ENCODE measurements around the gene PCSK4. TPM values are rescaled to one million over a fixed set of nuclear protein-coding genes. Genes with fewer than 3 reads are reported as not detected.

The PCSK4 gene
- total RNA-seq, 1 experiment from 2014 or later: 9.1 TPM

DNA sequence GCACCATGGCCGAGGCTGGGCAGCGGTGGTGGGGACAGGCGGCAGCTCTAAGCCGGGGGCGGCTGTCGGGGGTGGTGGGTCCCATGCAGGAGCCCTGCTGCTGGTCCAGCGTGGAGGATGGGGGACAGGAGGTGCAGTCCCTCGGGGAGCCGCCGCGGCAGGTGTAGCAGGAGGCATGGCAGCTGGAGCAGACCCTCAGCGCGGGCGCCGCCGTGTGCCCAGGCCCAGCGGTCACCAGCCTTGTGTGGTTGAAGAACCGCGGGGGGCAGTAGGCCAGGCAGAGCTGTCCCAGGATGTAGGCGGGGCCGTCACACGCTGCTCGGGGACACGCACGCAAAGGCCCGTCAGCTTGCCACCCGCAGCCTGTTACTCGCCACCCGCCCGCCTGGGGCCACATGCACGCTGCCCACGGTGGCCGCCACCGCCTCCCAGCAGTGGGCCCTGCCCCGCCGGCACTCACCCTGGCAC lies 8.2 kb downstream of the PCSK4 start:
- TF ChIP-seq, protein P1, sequence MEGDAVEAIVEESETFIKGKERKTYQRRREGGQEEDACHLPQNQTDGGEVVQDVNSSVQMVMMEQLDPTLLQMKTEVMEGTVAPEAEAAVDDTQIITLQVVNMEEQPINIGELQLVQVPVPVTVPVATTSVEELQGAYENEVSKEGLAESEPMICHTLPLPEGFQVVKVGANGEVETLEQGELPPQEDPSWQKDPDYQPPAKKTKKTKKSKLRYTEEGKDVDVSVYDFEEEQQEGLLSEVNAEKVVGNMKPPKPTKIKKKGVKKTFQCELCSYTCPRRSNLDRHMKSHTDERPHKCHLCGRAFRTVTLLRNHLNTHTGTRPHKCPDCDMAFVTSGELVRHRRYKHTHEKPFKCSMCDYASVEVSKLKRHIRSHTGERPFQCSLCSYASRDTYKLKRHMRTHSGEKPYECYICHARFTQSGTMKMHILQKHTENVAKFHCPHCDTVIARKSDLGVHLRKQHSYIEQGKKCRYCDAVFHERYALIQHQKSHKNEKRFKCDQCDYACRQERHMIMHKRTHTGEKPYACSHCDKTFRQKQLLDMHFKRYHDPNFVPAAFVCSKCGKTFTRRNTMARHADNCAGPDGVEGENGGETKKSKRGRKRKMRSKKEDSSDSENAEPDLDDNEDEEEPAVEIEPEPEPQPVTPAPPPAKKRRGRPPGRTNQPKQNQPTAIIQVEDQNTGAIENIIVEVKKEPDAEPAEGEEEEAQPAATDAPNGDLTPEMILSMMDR (conservative IDR thresholded peaks at IDR 0.05): no peak
- peaks cover 0 to 9% of the 10 kb centered on the region in 2 experiments; a peak in 2 of 4 replicates for H3K4me1 Mint-ChIP-seq
- WGBS (ENCODE audit: extremely low coverage, insufficient read length, low lambda C conversion rate): no CpG with 5 or more reads among the region's 36 CpGs

More for the DNA sequence above, 8.2 kb downstream of the PCSK4 start:
- Histone ChIP-seq H3K27ac (ENCODE audit: insufficient read length, low read depth, low read length) (no peak overlapping the region), H3T11ph (ENCODE audit: low read length) (no peak overlapping the region), H2BK5ac (ENCODE audit: insufficient read length, low read length) (no peak overlapping the region), H3K79me2 (ENCODE audit: insufficient read depth, low read length) (no peaks in the 10 kb centered on the region), H3K56ac (ENCODE audit: insufficient read length, low read depth, low read length) (no peak overlapping the region), H3K79me1 (ENCODE audit: insufficient read depth, low read depth, low read length, poor library complexity, severe bottlenecking) (no peaks in the 10 kb centered on the region), H4K91ac (ENCODE audit: insufficient read length, low read depth, low read length) (no peak overlapping the region), H3K27me3 (ENCODE audit: insufficient read depth, low read length) (no peaks in the 10 kb centered on the region), H3K18ac (ENCODE audit: insufficient read length, low read depth, low read length) (no peak overlapping the region), H4K5ac (ENCODE audit: insufficient read length, low read depth, low read length) (no peak overlapping the region), H3K4me1 (ENCODE audit: insufficient read depth, low read length) (no peaks in the 10 kb centered on the region), H3K14ac (ENCODE audit: insufficient read depth, low read length) (no peak overlapping the region; the same call in 1 of the 2 replicates), H3K23ac (ENCODE audit: insufficient read length, low read depth, low read length) (no peak overlapping the region), H2BK20ac (ENCODE audit: low read depth, low read length, poor library complexity, severe bottlenecking) (no peak overlapping the region), H2BK12ac (ENCODE audit: insufficient read length, low read depth, low read length) (no peak overlapping the region), H2BK120ac (ENCODE audit: low read depth, low read length, poor library complexity, severe bottlenecking) (no peak overlapping the region), H3K4me2 (ENCODE audit: insufficient read depth, insufficient read length, low read length) (no peak overlapping the region), H3K23me2 (ENCODE audit: insufficient read length, low read depth, low read length, poor library complexity, severe bottlenecking) (peaks cover 3% of the 10 kb centered on the region), H3K9ac (ENCODE audit: extremely low read depth, insufficient read length, low read length) (no peak overlapping the region), H4K8ac (replicated peaks; ENCODE audit: insufficient read length, low read depth, low read length) (no peak overlapping the region), H2AK5ac (ENCODE audit: insufficient read length, low read length) (no peak overlapping the region), H3K9me3 (ENCODE audit: control insufficient read depth, low read depth, low read length) (no peaks in the 10 kb centered on the region), H4K20me1 (ENCODE audit: control insufficient read depth, insufficient read depth, insufficient read length) (no peaks in the 10 kb centered on the region), H2AFZ (ENCODE audit: low read length) (no peak overlapping the region), H2BK15ac (ENCODE audit: low read depth, low read length) (no peak overlapping the region), H3K4ac (ENCODE audit: low read depth, low read length) (no peak overlapping the region)
- no peak overlapping the region for H3K4me3 Mint-ChIP-seq
- no peak overlapping the region for H3K27ac Mint-ChIP-seq
- H3K9me3 Mint-ChIP-seq: no peaks in the 10 kb centered on the region
- peaks cover 5 to 10% (median 7%) of the 10 kb centered on the region in 3 experiments; a peak in 6 of 7 replicates for H3K36me3 Mint-ChIP-seq (ENCODE audit: insufficient read depth in 1 of 3, low read depth in 3 of 3)
- no peaks in the 10 kb centered on the region; the same call in 1 of the 2 replicates for H3K27me3 Mint-ChIP-seq (ENCODE audit: low read depth)
- DNase-seq: no peak
